ENCODE measurements around the gene ZNF775.

DNA sequence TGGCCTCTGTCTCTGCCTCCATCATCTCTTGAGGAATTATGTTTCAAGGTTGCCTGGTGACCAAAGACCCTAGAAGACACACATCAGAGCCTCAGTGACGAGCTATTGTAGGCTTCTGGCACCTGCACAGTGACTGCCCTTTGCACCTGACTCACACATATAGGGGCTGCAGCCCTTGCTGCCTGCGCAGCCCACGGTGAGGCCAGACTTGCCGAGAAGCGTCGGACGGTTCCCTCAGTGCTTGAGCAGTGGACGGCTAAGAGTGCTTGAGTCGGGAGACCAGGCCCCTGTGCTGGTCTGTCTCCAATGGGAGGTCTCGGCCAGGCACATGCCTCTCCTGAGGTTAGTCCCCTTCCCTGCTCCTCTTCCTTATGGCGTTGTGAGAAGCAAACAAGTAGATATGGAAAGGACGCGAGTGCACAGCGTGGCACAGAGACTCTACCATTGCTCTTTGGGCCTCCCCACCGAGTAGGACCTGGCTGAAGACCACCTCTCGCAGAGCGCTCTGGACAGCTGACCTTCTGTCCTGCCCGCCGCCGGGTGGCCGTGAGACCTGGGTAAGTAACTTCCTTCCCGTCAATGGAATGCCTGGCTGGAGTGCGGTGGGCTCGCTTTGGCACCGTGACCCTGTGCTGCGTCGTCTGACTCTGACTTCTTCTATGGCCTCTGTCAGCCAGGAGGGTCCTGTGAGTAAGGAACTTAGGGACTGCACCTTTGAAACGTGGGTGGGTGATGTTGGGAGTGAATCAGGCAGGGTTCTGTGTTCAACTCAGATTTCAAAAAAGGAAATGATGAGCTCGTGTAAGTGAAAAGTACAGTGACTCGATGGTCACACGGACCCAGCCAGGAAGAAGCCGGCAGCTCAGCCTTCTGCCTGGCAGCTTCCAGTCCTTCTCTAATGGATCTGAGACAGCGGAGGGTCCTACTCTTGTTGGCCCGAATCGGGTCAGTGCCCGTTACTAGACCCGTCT, 33.7 kb downstream of the ZNF775 start:
- TF ChIP-seq EP300 (IDR thresholded peaks at IDR 0.05; ENCODE audit: borderline replicate concordance): no peak
- TF ChIP-seq, protein P1, sequence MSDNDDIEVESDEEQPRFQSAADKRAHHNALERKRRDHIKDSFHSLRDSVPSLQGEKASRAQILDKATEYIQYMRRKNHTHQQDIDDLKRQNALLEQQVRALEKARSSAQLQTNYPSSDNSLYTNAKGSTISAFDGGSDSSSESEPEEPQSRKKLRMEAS (IDR thresholded peaks at IDR 0.05): no peak
- TF ChIP-seq, protein P2, sequence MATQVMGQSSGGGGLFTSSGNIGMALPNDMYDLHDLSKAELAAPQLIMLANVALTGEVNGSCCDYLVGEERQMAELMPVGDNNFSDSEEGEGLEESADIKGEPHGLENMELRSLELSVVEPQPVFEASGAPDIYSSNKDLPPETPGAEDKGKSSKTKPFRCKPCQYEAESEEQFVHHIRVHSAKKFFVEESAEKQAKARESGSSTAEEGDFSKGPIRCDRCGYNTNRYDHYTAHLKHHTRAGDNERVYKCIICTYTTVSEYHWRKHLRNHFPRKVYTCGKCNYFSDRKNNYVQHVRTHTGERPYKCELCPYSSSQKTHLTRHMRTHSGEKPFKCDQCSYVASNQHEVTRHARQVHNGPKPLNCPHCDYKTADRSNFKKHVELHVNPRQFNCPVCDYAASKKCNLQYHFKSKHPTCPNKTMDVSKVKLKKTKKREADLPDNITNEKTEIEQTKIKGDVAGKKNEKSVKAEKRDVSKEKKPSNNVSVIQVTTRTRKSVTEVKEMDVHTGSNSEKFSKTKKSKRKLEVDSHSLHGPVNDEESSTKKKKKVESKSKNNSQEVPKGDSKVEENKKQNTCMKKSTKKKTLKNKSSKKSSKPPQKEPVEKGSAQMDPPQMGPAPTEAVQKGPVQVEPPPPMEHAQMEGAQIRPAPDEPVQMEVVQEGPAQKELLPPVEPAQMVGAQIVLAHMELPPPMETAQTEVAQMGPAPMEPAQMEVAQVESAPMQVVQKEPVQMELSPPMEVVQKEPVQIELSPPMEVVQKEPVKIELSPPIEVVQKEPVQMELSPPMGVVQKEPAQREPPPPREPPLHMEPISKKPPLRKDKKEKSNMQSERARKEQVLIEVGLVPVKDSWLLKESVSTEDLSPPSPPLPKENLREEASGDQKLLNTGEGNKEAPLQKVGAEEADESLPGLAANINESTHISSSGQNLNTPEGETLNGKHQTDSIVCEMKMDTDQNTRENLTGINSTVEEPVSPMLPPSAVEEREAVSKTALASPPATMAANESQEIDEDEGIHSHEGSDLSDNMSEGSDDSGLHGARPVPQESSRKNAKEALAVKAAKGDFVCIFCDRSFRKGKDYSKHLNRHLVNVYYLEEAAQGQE (IDR thresholded peaks at IDR 0.05; ENCODE audit: low read depth): no peak
- TF ChIP-seq TCF12 (IDR thresholded peaks at IDR 0.05; ENCODE audit: low read depth): no peak
- TF ChIP-seq TAF1 (IDR thresholded peaks at IDR 0.05; ENCODE audit: low read depth): no peak
- no peak for TF ChIP-seq TEAD4 (IDR thresholded peaks at IDR 0.05)
- TF ChIP-seq CEBPB (IDR thresholded peaks at IDR 0.05): no peak
- no peak for TF ChIP-seq CREB1 (IDR thresholded peaks at IDR 0.05; ENCODE audit: low read depth)
- no peak for TF ChIP-seq NFIC (IDR thresholded peaks at IDR 0.05)
- TF ChIP-seq YY1 (IDR thresholded peaks at IDR 0.05; ENCODE audit: low read depth): no peak

Measured in Ishikawa (cell line).